IMR-90 (cell line): ENCODE measurements around the gene UMOD. TPM values are rescaled to one million over a fixed set of nuclear protein-coding genes. Genes with fewer than 3 reads are reported as not detected.

ENCODE experiments used
- ATAC-seq: fragments of 200-7000 bp; cut with Tn5 transposase; 2 replicates; pipeline ENCODE4 v1.9.1; 2020; ENCODE audit warnings: low read depth, mild to moderate bottlenecking, moderate library complexity
- BruUV-seq: library from RNA; stranded (reverse); fragments of 400-500 nt; replicated peaks from 2 replicates; lab custom pipeline; 2021; lab: Mats Ljungman, UMichigan
- CTCF ChIA-PET: fragments of 300-600 bp; formaldehyde crosslinking; extraction: SDS; loops from one replicate; lab custom pipeline; 2021; ENCODE audit warnings: antibody characterized with exemption; lab: Yijun Ruan, JAX
- POLR2A ChIA-PET: fragments of 300-600 bp; sonication (Branson Sonifier 250); formaldehyde crosslinking; loops from one replicate; lab custom pipeline; 2022; ENCODE audit warnings: antibody characterized with exemption; ENCODE audit not compliant: unreplicated experiment; lab: Charles Lee
- DNase-seq: peaks from one replicate; pipeline ENCODE4 v3.0.0; 2013
- H2AFZ ChIP-seq: replicated peaks from 2 replicates; pipeline ENCODE3; 2013; ENCODE audit warnings: low read length, mild to moderate bottlenecking; ENCODE audit not compliant: poor library complexity
- H2AK5ac ChIP-seq: 2 replicates; pipeline ENCODE4 v1.6.1; 2013; ENCODE audit warnings: low read depth, low read length, inconsistent platforms
- H2AK9ac ChIP-seq: replicated peaks from 2 replicates; pipeline ENCODE3; 2013; ENCODE audit warnings: mild to moderate bottlenecking, low read depth, low read length, moderate library complexity; ENCODE audit not compliant: poor library complexity
- H2BK120ac ChIP-seq: 2 replicates; pipeline ENCODE4 v1.6.1; 2013; ENCODE audit warnings: low read depth, low read length, inconsistent platforms
- H2BK15ac ChIP-seq: 3 replicates; pipeline ENCODE4 v1.6.1; 2013; ENCODE audit warnings: low read depth, low read length, inconsistent platforms
- H2BK20ac ChIP-seq: 2 replicates; pipeline ENCODE4 v1.6.1; 2013; ENCODE audit warnings: low read depth, mild to moderate bottlenecking, inconsistent platforms, low read length, moderate library complexity
- H2BK5ac ChIP-seq: 2 replicates; pipeline ENCODE4 v1.6.1; 2013; ENCODE audit warnings: mild to moderate bottlenecking, low read depth, low read length, inconsistent platforms; ENCODE audit not compliant: poor library complexity, severe bottlenecking
- H3K14ac ChIP-seq: replicated peaks from 2 replicates; pipeline ENCODE4 v1.6.1; 2013; ENCODE audit warnings: low read depth, low read length, inconsistent platforms
- H3K18ac ChIP-seq: 2 replicates; pipeline ENCODE4 v1.6.1; 2013; ENCODE audit warnings: low read depth, low read length, control low read depth
- H3K23ac ChIP-seq: 2 replicates; pipeline ENCODE4 v1.6.1; 2013; ENCODE audit warnings: low read depth, low read length, inconsistent platforms
- H3K27ac ChIP-seq: 2 replicates; pipeline ENCODE4 v1.5.1; 2013; ENCODE audit warnings: mild to moderate bottlenecking, control low read depth, low read length; ENCODE audit not compliant: insufficient read depth
- H3K27me3 ChIP-seq: 2 replicates; pipeline ENCODE4 v1.6.1; 2013; ENCODE audit warnings: low read length; ENCODE audit not compliant: control insufficient read depth, insufficient read depth
- H3K36me3 ChIP-seq: 2 replicates; pipeline ENCODE4 v1.6.1; 2013; ENCODE audit warnings: low read length, mixed read lengths; ENCODE audit not compliant: control insufficient read depth, insufficient read depth
- H3K4ac ChIP-seq: 2 replicates; pipeline ENCODE4 v1.6.1; 2013; ENCODE audit warnings: low read depth, low read length, inconsistent platforms
- H3K4me1 ChIP-seq: 2 replicates; pipeline ENCODE4 v1.6.1; 2013; ENCODE audit warnings: low read length, mixed read lengths; ENCODE audit not compliant: control insufficient read depth, insufficient read depth
- H3K4me2 ChIP-seq: 2 replicates; pipeline ENCODE4 v1.6.1; 2013; ENCODE audit warnings: low read depth, mild to moderate bottlenecking, control low read depth, low read length, moderate library complexity
- H3K4me3 ChIP-seq: 2 replicates; pipeline ENCODE4 v1.5.1; 2013; ENCODE audit warnings: low read depth, mild to moderate bottlenecking, control low read depth, low read length, moderate library complexity; ENCODE audit not compliant: insufficient read depth
- H3K56ac ChIP-seq: 2 replicates; pipeline ENCODE4 v1.6.1; 2013; ENCODE audit warnings: low read length, inconsistent platforms; ENCODE audit not compliant: insufficient read depth; ENCODE audit errors: extremely low read depth
- H3K79me1 ChIP-seq, 2 experiments: 2 replicates each; pipeline ENCODE4 v1.6.1; 2013; ENCODE audit warnings: low read length in 2 of 2, inconsistent platforms in 1 of 2, low read depth in 1 of 2
- H3K9ac ChIP-seq: 2 replicates; pipeline ENCODE4 v1.6.1; 2013; ENCODE audit warnings: low read depth, low read length, control low read depth
- H3K9me1 ChIP-seq: 2 replicates; pipeline ENCODE4 v1.6.1; 2013; ENCODE audit warnings: low read length, inconsistent platforms; ENCODE audit not compliant: insufficient read depth
- H3K9me3 ChIP-seq: 2 replicates; pipeline ENCODE4 v1.6.1; 2013; ENCODE audit warnings: low read length; ENCODE audit not compliant: control insufficient read depth, insufficient read depth
- H4K20me1 ChIP-seq: 2 replicates; pipeline ENCODE4 v1.6.1; 2013; ENCODE audit warnings: low read length, inconsistent platforms; ENCODE audit not compliant: insufficient read depth
- H4K5ac ChIP-seq: 2 replicates; pipeline ENCODE4 v1.6.1; 2013; ENCODE audit warnings: mild to moderate bottlenecking, low read depth, low read length, control low read depth
- H4K8ac ChIP-seq, 2 experiments: 2 replicates each; pipeline ENCODE4 v1.6.1; 2013; ENCODE audit warnings: low read depth in 2 of 2, low read length in 2 of 2, control low read depth in 1 of 2, inconsistent platforms in 1 of 2
- H4K91ac ChIP-seq: 2 replicates; pipeline ENCODE4 v1.6.1; 2013; ENCODE audit warnings: low read depth, low read length, inconsistent platforms; ENCODE audit not compliant: insufficient read depth
- ELK1 ChIP-seq: fragments of 150-350 bp; IDR thresholded peaks from 2 replicates; pipeline ENCODE4 v1.6.1; 2016; ENCODE audit warnings: low read depth, mild to moderate bottlenecking, low read length, moderate library complexity, borderline replicate concordance
- MAZ ChIP-seq: IDR thresholded peaks from 2 replicates; pipeline ENCODE4 v1.6.1; 2012; ENCODE audit warnings: low read depth, mild to moderate bottlenecking, low read length, improper control_type of control experiment, moderate library complexity, borderline replicate concordance
- RFX5 ChIP-seq: IDR thresholded peaks from 2 replicates; pipeline ENCODE4 v1.8.0; 2012; ENCODE audit warnings: low read depth, mild to moderate bottlenecking, low read length, moderate library complexity
- WGBS, 2 experiments: methylation state at CpG; one replicate each; pipeline versions ENCODE4 v1.1.5 to v1.1.7; 2013; ENCODE audit warnings: missing lambda C conversion rate in 2 of 2; ENCODE audit not compliant: insufficient read length in 1 of 2; ENCODE audit errors: extremely low coverage in 2 of 2; 5-methylcytosine and 5-hydroxymethylcytosine counted together
- dilution Hi-C: fragments of 300-500 bp; cut with HindIII; formaldehyde crosslinking; loops from one replicate; pipeline ENCODE4 v1.14.3; 2018; ENCODE audit warnings: low sequenced_read_pairs; ENCODE audit not compliant: unreplicated experiment
- in situ Hi-C: fragments of 300-500 bp; cut with MboI; formaldehyde crosslinking; loops from 3 replicates; pipeline ENCODE4 v1.14.3; 2019; ENCODE audit warnings: low sequenced_read_pairs, inconsistent platforms, mixed read lengths
- intact Hi-C: fragments of 100-400 bp; cut with micrococcal nuclease; formaldehyde crosslinking; loops from 2 replicates; pipeline ENCODE4 v1.10.0; 2022
- polyA plus RNA-seq, 3 experiments: library from polyadenylated mRNA; depleted of rRNA; stranded (reverse); fragments of >200 nt; gene quantifications; 2 replicates each; pipeline ENCODE4 v1.2.3, GENCODE V29; 2012; ENCODE audit warnings: low replicate concordance in 1 of 3
- total RNA-seq: library from RNA; depleted of rRNA; stranded (reverse); fragments of >200 nt; gene quantifications from 2 replicates; pipeline ENCODE4 v1.2.3, GENCODE V29; 2012

Gene UMOD
- total and polyA plus RNA-seq, 2 of the 4 experiments (the other 2 are of a cell fraction), result not detected

GRCh38 chr16:20302389-20302788 is 50.1 kb downstream of the UMOD start:
- Histone ChIP-seq H3K9ac (no peak overlapping the region), H3K4me3 (no peak overlapping the region), H3K9me1 (no peaks in the 10 kb centered on the region), H2AK5ac (no peak overlapping the region), H4K8ac (no peak overlapping the region), H2BK20ac (no peak overlapping the region), H2AK9ac (no peak overlapping the region), H3K79me1 (no peaks in the 10 kb centered on the region), H2AFZ (no peak overlapping the region), H4K5ac (no peak overlapping the region), H2BK120ac (no peak overlapping the region), H3K9me3 (no peaks in the 10 kb centered on the region; the same call in 1 of the 2 replicates), H2BK15ac (no peak overlapping the region), H3K23ac (no peak overlapping the region), H3K18ac (no peak overlapping the region), H4K20me1 (no peaks in the 10 kb centered on the region), H2BK5ac (no peak overlapping the region), H3K27ac (no peak overlapping the region), H3K14ac (no peak overlapping the region), H3K4ac (no peak overlapping the region), H3K4me1 (no peaks in the 10 kb centered on the region), H3K27me3 (no peaks in the 10 kb centered on the region), H3K36me3 (no peaks in the 10 kb centered on the region), H3K56ac (no peak overlapping the region), H4K91ac (no peak overlapping the region), H3K4me2 (no peak overlapping the region)
- DNase-seq, result no peak
- dilution Hi-C loops, result no loop called here
- in situ Hi-C loops, result loop anchor here (10.0 kb wide), 1 partner anchor 398 kb away; no protein-coding TSS in a partner anchor
- intact Hi-C loops, result no loop called here
- POLR2A ChIA-PET, result no interaction called here
- BruUV-seq, result no TSS peak
- 20% methylated on average over 1 of the region's 5 CpGs; no CpG with 5 or more reads in 1 of the 2 experiments for WGBS, 2 experiments
- ATAC-seq, result no peak
- CTCF ChIA-PET, result interaction anchor here (3.2 kb wide), 1 partner anchor 395 kb away, joined by 36 read pairs; no protein-coding TSS in a partner anchor
- TF ChIP-seq RFX5, result no peak
- no peak for TF ChIP-seq MAZ
- TF ChIP-seq ELK1, result no peak
